CD4-positive, alpha-beta T cell treated with Interleukin-1 beta for 1 hour (primary cell): Measurements from ENCODE around the gene CYTH3.

ENCODE experiments used
- DNase-seq, 2 donors: peaks; one replicate each; pipeline ENCODE4 v3.0.0-alpha.2; 2020 to 2022

CYTH3 gene

GRCh38 chr7:6279937-6280336 lies 7.5 kb upstream of the CYTH3 start:
- DNase-seq: no peak

- DNase-seq: no peak
Measured at GRCh38 chr7:6279341-6279740, 6.9 kb upstream of the CYTH3 start.

GRCh38 chr7:6278749-6279310 lies 6.4 kb upstream of the CYTH3 start:
- DNase-seq: no peak

- DNase-seq: no peak
Measured at GRCh38 chr7:6277476-6277875, 5.1 kb upstream of the CYTH3 start.

GRCh38 chr7:6276911-6277408 lies 4.5 kb upstream of the CYTH3 start:
- no peak for DNase-seq

GRCh38 chr7:6274743-6275142 lies 2.3 kb upstream of the CYTH3 start:
- no peak for DNase-seq

GRCh38 chr7:6273917-6274630 lies 1.6 kb upstream of the CYTH3 start:
- no peak for DNase-seq

GRCh38 chr7:6273380-6273837 lies 985 bp upstream of the CYTH3 start:
- no peak for DNase-seq

- peak in 1 of 2 donors; percentile 10 for DNase-seq
Measured at GRCh38 chr7:6271694-6272440, 557 bp downstream of the CYTH3 start.

- DNase-seq: peak; percentile 37 to 48
Measured at GRCh38 chr7:6271060-6271658, 1.3 kb downstream of the CYTH3 start.

GRCh38 chr7:6269527-6269926 lies 2.9 kb downstream of the CYTH3 start:
- DNase-seq: no peak

- no peak for DNase-seq
Measured at GRCh38 chr7:6268907-6269306, 3.5 kb downstream of the CYTH3 start.

GRCh38 chr7:6268023-6268900 lies 4.2 kb downstream of the CYTH3 start:
- no peak for DNase-seq

- DNase-seq: no peak
Measured at GRCh38 chr7:6266699-6267098, 5.7 kb downstream of the CYTH3 start.

GRCh38 chr7:6262221-6262620 lies 10.2 kb downstream of the CYTH3 start:
- DNase-seq: no peak

GRCh38 chr7:6261699-6262098 lies 10.7 kb downstream of the CYTH3 start:
- DNase-seq: no peak

- DNase-seq: no peak
Measured at GRCh38 chr7:6260291-6261187, 11.9 kb downstream of the CYTH3 start.

- DNase-seq: no peak
Measured at GRCh38 chr7:6259257-6259656, 13.2 kb downstream of the CYTH3 start.

GRCh38 chr7:6258440-6259182 lies 13.8 kb downstream of the CYTH3 start:
- no peak for DNase-seq

- no peak for DNase-seq
Measured at GRCh38 chr7:6257675-6258074, 14.7 kb downstream of the CYTH3 start.
